HFF-Myc (cell line): ENCODE measurements around the gene SLC12A1.

Source experiments
- DNase-seq: peaks from one replicate; pipeline ENCODE4 v3.0.0-alpha.2; 2011; ENCODE audit warnings: low read depth; ENCODE audit errors: extremely low read depth
- H3K4me3 ChIP-seq: replicated peaks from 2 replicates; pipeline ENCODE4 v1.5.1; 2011; ENCODE audit warnings: low read depth, mild to moderate bottlenecking, control low read depth, low read length
- CTCF ChIP-seq: IDR thresholded peaks from 2 replicates; pipeline ENCODE4 v1.5.1; 2012; ENCODE audit warnings: mild to moderate bottlenecking, low read depth, low read length, control low read depth; ENCODE audit errors: missing control alignments

Gene SLC12A1

GRCh38 chr15:48336940-48337339 is 130.8 kb downstream of the SLC12A1 start:
- no peak for DNase-seq
- peak; percentile 53 for TF ChIP-seq CTCF
- no peak overlapping the region for H3K4me3 ChIP-seq

- TF ChIP-seq CTCF = no peak
- H3K4me3 ChIP-seq = no peak overlapping the region
- no peak for DNase-seq
Measured at GRCh38 chr15:48337607-48338006, 131.5 kb downstream of the SLC12A1 start.

- no peak for DNase-seq
- TF ChIP-seq CTCF = no peak
- H3K4me3 ChIP-seq = no peak overlapping the region
Measured at GRCh38 chr15:48340111-48340510, 134.0 kb downstream of the SLC12A1 start.

- no peak overlapping the region for H3K4me3 ChIP-seq
- no peak for DNase-seq
- TF ChIP-seq CTCF = no peak
Measured at GRCh38 chr15:48343865-48344264, 137.8 kb downstream of the SLC12A1 start.

GRCh38 chr15:48345516-48345915 is 139.4 kb downstream of the SLC12A1 start:
- no peak for TF ChIP-seq CTCF
- DNase-seq = no peak
- H3K4me3 ChIP-seq = no peak overlapping the region

GRCh38 chr15:48352474-48353072 is 146.5 kb downstream of the SLC12A1 start:
- H3K4me3 ChIP-seq = no peak overlapping the region
- DNase-seq = no peak
- TF ChIP-seq CTCF = peak; percentile 76
